Duodenal mucosa (tissue), 2 donors: ENCODE data around the gene MTHFSD.

Source experiments
- H3K27ac ChIP-seq: one replicate; pipeline ENCODE4 v1.7.0; 2013; ENCODE audit warnings: low read depth, low read length
- H3K27me3 ChIP-seq, 2 donors: one replicate each; pipeline ENCODE4 v1.7.0; 2013; ENCODE audit warnings: low read length in 2 of 2, control low read depth in 1 of 2; ENCODE audit not compliant: insufficient read depth in 2 of 2, control insufficient read depth in 1 of 2
- H3K36me3 ChIP-seq, 2 donors: one replicate each; pipeline ENCODE4 v1.7.0; 2013; ENCODE audit warnings: low read length in 2 of 2, control low read depth in 1 of 2; ENCODE audit not compliant: insufficient read depth in 2 of 2, control insufficient read depth in 1 of 2
- H3K4me1 ChIP-seq, 2 donors: one replicate each; pipeline ENCODE4 v1.7.0; 2013; ENCODE audit warnings: low read length in 2 of 2, control low read depth in 1 of 2; ENCODE audit not compliant: insufficient read depth in 2 of 2, control insufficient read depth in 1 of 2
- H3K4me3 ChIP-seq, 2 donors: one replicate each; pipeline ENCODE4 v1.7.0; 2013; ENCODE audit warnings: low read length in 2 of 2, low read depth in 1 of 2
- H3K9ac ChIP-seq, 2 donors: one replicate each; pipeline ENCODE4 v1.7.0; 2013; ENCODE audit warnings: low read length in 2 of 2, low read depth in 1 of 2
- H3K9me3 ChIP-seq, 2 donors: one replicate each; pipeline ENCODE4 v1.7.0; 2013; ENCODE audit warnings: low read length in 2 of 2, control low read depth in 1 of 2; ENCODE audit not compliant: control insufficient read depth in 1 of 2

MTHFSD gene

GRCh38 chr16:86569701-86570447 lies 14.8 kb upstream of the MTHFSD start:
- no peak overlapping the region for H3K27ac ChIP-seq
- no peak overlapping the region for H3K4me3 ChIP-seq
- no peak overlapping the region for H3K9ac ChIP-seq
- H3K27me3 ChIP-seq = peaks cover 80 to 84% of the 10 kb centered on the region in 2 donors
- no peaks in the 10 kb centered on the region for H3K36me3 ChIP-seq
- H3K9me3 ChIP-seq = no peaks in the 10 kb centered on the region
- no peaks in the 10 kb centered on the region for H3K4me1 ChIP-seq

DNA sequence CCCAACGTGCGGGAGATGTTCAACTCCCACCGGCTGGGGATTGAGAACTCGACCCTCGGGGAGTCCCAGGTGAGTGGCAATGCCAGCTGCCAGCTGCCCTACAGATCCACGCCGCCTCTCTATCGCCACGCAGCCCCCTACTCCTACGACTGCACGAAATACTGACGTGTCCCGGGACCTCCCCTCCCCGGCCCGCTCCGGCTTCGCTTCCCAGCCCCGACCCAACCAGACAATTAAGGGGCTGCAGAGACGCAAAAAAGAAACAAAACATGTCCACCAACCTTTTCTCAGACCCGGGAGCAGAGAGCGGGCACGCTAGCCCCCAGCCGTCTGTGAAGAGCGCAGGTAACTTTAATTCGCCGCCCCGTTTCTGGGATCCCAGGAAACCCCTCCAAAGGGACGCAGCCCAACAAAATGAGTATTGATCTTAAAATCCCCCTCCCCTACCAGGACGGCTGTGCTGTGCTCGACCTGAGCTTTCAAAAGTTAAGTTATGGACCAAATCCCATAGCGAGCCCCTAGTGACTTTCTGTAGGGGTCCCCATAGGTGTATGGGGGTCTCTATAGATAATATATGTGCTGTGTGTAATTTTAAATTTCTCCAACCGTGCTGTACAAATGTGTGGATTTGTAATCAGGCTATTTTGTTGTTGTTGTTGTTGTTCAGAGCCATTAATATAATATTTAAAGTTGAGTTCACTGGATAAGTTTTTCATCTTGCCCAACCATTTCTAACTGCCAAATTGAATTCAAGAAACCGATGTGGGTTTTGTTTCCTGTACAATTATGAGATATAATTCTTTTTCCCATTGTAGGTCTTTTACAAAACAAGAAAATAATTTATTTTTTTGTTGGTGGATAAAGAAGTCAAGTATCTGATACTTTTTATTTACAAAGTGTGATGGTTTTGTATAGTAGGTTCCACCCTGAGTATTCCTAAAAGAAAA lies 13.9 kb upstream of the MTHFSD start:
- Histone ChIP-seq H3K27me3 (peaks cover 80 to 84% of the 10 kb centered on the region in 2 donors), H3K4me1 (peaks cover 3 to 5% of the 10 kb centered on the region in 2 donors), H3K9ac (no peak overlapping the region), H3K27ac (no peak overlapping the region), H3K4me3 (no peak overlapping the region), H3K36me3 (no peaks in the 10 kb centered on the region), H3K9me3 (no peaks in the 10 kb centered on the region)

- Histone ChIP-seq H3K27ac (no peak overlapping the region), H3K9ac (no peak overlapping the region), H3K27me3 (peaks cover 71 to 75% of the 10 kb centered on the region in 2 donors), H3K4me3 (no peak overlapping the region), H3K36me3 (no peaks in the 10 kb centered on the region), H3K4me1 (peaks cover 5 to 8% of the 10 kb centered on the region in 2 donors), H3K9me3 (no peaks in the 10 kb centered on the region)
Measured at GRCh38 chr16:86567701-86568581, 12.9 kb upstream of the MTHFSD start.

- Histone ChIP-seq H3K4me3 (no peak overlapping the region), H3K27me3 (peaks cover 64 to 69% of the 10 kb centered on the region in 2 donors), H3K9ac (no peak overlapping the region), H3K9me3 (no peaks in the 10 kb centered on the region), H3K27ac (no peak overlapping the region), H3K36me3 (no peaks in the 10 kb centered on the region), H3K4me1 (peaks cover 5 to 8% of the 10 kb centered on the region in 2 donors)
Measured at GRCh38 chr16:86566966-86567700, 12.1 kb upstream of the MTHFSD start.

GRCh38 chr16:86566601-86566965 lies 11.5 kb upstream of the MTHFSD start, which contains the start of gene FOXC2:
FOXC2 (plus strand) TSS chr16:86566829; CDS start chr16:86567336, 507 bp downstream.
- peaks cover 58 to 63% of the 10 kb centered on the region in 2 donors for H3K27me3 ChIP-seq
- H3K9ac ChIP-seq = no peak within 1 kb of the TSS
- H3K9me3 ChIP-seq = no peaks in the 10 kb centered on the region
- no peak within 1 kb of the TSS for H3K27ac ChIP-seq
- no peaks in the 10 kb centered on the region for H3K36me3 ChIP-seq
- H3K4me1 ChIP-seq = peaks cover 5 to 8% of the 10 kb centered on the region in 2 donors
- H3K4me3 ChIP-seq = no peak within 1 kb of the TSS

GRCh38 chr16:86565644-86566511 lies 10.8 kb upstream of the MTHFSD start:
- Histone ChIP-seq H3K9ac (no peak overlapping the region), H3K4me3 (no peak overlapping the region), H3K27ac (no peak overlapping the region), H3K9me3 (no peaks in the 10 kb centered on the region), H3K27me3 (peaks cover 51 to 59% of the 10 kb centered on the region in 2 donors), H3K4me1 (peaks cover 5 to 8% of the 10 kb centered on the region in 2 donors), H3K36me3 (no peaks in the 10 kb centered on the region)

GRCh38 chr16:86565181-86565631 lies 10.2 kb upstream of the MTHFSD start:
- no peak overlapping the region for H3K4me3 ChIP-seq
- no peaks in the 10 kb centered on the region for H3K36me3 ChIP-seq
- no peak overlapping the region for H3K27ac ChIP-seq
- H3K9ac ChIP-seq = no peak overlapping the region
- peaks cover 45 to 52% of the 10 kb centered on the region in 2 donors for H3K27me3 ChIP-seq
- peaks cover 5 to 8% of the 10 kb centered on the region in 2 donors for H3K4me1 ChIP-seq
- no peaks in the 10 kb centered on the region for H3K9me3 ChIP-seq

GRCh38 chr16:86563469-86564345 lies 8.7 kb upstream of the MTHFSD start:
- H3K9ac ChIP-seq = peak overlapping the region in 1 of 2 donors; percentile 18
- H3K27ac ChIP-seq = no peak overlapping the region

More at GRCh38 chr16:86563469-86564345, 8.7 kb upstream of the MTHFSD start:
- H3K4me3 ChIP-seq = peak overlapping the region in 1 of 2 donors; percentile 48
- H3K9me3 ChIP-seq = no peaks in the 10 kb centered on the region
- H3K27me3 ChIP-seq = peaks cover 30 to 38% of the 10 kb centered on the region in 2 donors
- H3K4me1 ChIP-seq = peaks cover 5 to 8% of the 10 kb centered on the region in 2 donors
- H3K36me3 ChIP-seq = no peaks in the 10 kb centered on the region
